ENCODE measurements around the gene PLEKHM2. TPM values are rescaled to one million over a fixed set of nuclear protein-coding genes. Genes with fewer than 3 reads are reported as not detected.

Gene PLEKHM2
- total RNA-seq, 2 experiments from 2014 or later: 27.5 to 45.7 TPM

- ChIA-PET CTCF (ENCODE audit: unreplicated experiment) (no interaction called here), POLR2A (interaction anchor here (0.6 to 0.7 kb wide), 2 partner anchors 296 to 356 kb away, joined by 3 to 5 read pairs; no protein-coding TSS in a partner anchor)
- no TSS peak for BruUV-seq (replicated peaks)
- Histone ChIP-seq H2AFZ (ENCODE audit: low read length) (no peak overlapping the region), H3K9me3 (ENCODE audit: low read length) (no peaks in the 10 kb centered on the region), H3K4me1 (ENCODE audit: insufficient read depth, low read length, poor library complexity, severe bottlenecking) (peaks cover 4% of the 10 kb centered on the region), H3K4me2 (ENCODE audit: low read length) (no peak overlapping the region), H3K27ac (ENCODE audit: low read depth, low read length, poor library complexity, severe bottlenecking) (no peak overlapping the region), H3K36me3 (ENCODE audit: insufficient read depth, low read length) (no peaks in the 10 kb centered on the region), H4K20me1 (ENCODE audit: insufficient read depth, low read length) (no peaks in the 10 kb centered on the region), H3K79me2 (ENCODE audit: insufficient read depth, low read depth, low read length) (no peaks in the 10 kb centered on the region), H3K9me2 (ENCODE audit: insufficient read depth, low read length) (no peaks in the 10 kb centered on the region), H3K4me3 (ENCODE audit: low read depth, low read length, poor library complexity, severe bottlenecking) (no peak overlapping the region)
- no peak for TF ChIP-seq EZH2phosphoT487 (IDR thresholded peaks at IDR 0.05; ENCODE audit: borderline replicate concordance, low read depth, low read length)
- TF ChIP-seq, protein P1, sequence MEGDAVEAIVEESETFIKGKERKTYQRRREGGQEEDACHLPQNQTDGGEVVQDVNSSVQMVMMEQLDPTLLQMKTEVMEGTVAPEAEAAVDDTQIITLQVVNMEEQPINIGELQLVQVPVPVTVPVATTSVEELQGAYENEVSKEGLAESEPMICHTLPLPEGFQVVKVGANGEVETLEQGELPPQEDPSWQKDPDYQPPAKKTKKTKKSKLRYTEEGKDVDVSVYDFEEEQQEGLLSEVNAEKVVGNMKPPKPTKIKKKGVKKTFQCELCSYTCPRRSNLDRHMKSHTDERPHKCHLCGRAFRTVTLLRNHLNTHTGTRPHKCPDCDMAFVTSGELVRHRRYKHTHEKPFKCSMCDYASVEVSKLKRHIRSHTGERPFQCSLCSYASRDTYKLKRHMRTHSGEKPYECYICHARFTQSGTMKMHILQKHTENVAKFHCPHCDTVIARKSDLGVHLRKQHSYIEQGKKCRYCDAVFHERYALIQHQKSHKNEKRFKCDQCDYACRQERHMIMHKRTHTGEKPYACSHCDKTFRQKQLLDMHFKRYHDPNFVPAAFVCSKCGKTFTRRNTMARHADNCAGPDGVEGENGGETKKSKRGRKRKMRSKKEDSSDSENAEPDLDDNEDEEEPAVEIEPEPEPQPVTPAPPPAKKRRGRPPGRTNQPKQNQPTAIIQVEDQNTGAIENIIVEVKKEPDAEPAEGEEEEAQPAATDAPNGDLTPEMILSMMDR (conservative IDR thresholded peaks at IDR 0.05; ENCODE audit: low read length): no peak
- no peak for DNase-seq (ENCODE audit: low spot score)
- intact Hi-C loops (cut with micrococcal nuclease; ENCODE audit: unreplicated experiment): no loop called here
Observed at GRCh38 chr1:15761366-15762128, 77.4 kb downstream of the PLEKHM2 start.

- H4K20me1 ChIP-seq (ENCODE audit: insufficient read depth, low read length): no peaks in the 10 kb centered on the region
- CTCF ChIA-PET (ENCODE audit: unreplicated experiment): no interaction called here
- no peaks in the 10 kb centered on the region for H3K36me3 ChIP-seq (ENCODE audit: insufficient read depth, low read length)
- TF ChIP-seq, protein P1 (conservative IDR thresholded peaks at IDR 0.05; ENCODE audit: low read length): no peak
- TF ChIP-seq EZH2phosphoT487 (IDR thresholded peaks at IDR 0.05; ENCODE audit: borderline replicate concordance, low read depth, low read length): no peak
- H3K27ac ChIP-seq (ENCODE audit: low read depth, low read length, poor library complexity, severe bottlenecking): no peak overlapping the region
- H3K9me2 ChIP-seq (ENCODE audit: insufficient read depth, low read length): no peaks in the 10 kb centered on the region
- H2AFZ ChIP-seq (ENCODE audit: low read length): no peak overlapping the region
- peaks cover 4% of the 10 kb centered on the region for H3K4me1 ChIP-seq (ENCODE audit: insufficient read depth, low read length, poor library complexity, severe bottlenecking)
- no peak overlapping the region for H3K4me3 ChIP-seq (ENCODE audit: low read depth, low read length, poor library complexity, severe bottlenecking)
- POLR2A ChIA-PET: no interaction called here
- BruUV-seq (replicated peaks): no TSS peak
- no peaks in the 10 kb centered on the region for H3K79me2 ChIP-seq (ENCODE audit: insufficient read depth, low read depth, low read length)
- DNase-seq (ENCODE audit: low spot score): no peak
- intact Hi-C loops (cut with micrococcal nuclease; ENCODE audit: unreplicated experiment): no loop called here
- H3K9me3 ChIP-seq (ENCODE audit: low read length): no peaks in the 10 kb centered on the region
- H3K4me2 ChIP-seq (ENCODE audit: low read length): no peak overlapping the region
Observed at GRCh38 chr1:15762546-15762945, 78.4 kb downstream of the PLEKHM2 start.

GRCh38 chr1:15764269-15764764 is 80.2 kb downstream of the PLEKHM2 start:
- Histone ChIP-seq H4K20me1 (ENCODE audit: insufficient read depth, low read length) (no peaks in the 10 kb centered on the region), H3K9me2 (ENCODE audit: insufficient read depth, low read length) (no peaks in the 10 kb centered on the region), H2AFZ (ENCODE audit: low read length) (no peak overlapping the region), H3K4me2 (ENCODE audit: low read length) (no peak overlapping the region), H3K27ac (ENCODE audit: low read depth, low read length, poor library complexity, severe bottlenecking) (no peak overlapping the region), H3K4me3 (ENCODE audit: low read depth, low read length, poor library complexity, severe bottlenecking) (no peak overlapping the region), H3K79me2 (ENCODE audit: insufficient read depth, low read depth, low read length) (no peaks in the 10 kb centered on the region), H3K4me1 (ENCODE audit: insufficient read depth, low read length, poor library complexity, severe bottlenecking) (peaks cover 4% of the 10 kb centered on the region), H3K9me3 (ENCODE audit: low read length) (no peaks in the 10 kb centered on the region), H3K36me3 (ENCODE audit: insufficient read depth, low read length) (no peaks in the 10 kb centered on the region)
- intact Hi-C loops (cut with micrococcal nuclease; ENCODE audit: unreplicated experiment): no loop called here
- ChIA-PET POLR2A (no interaction called here), CTCF (ENCODE audit: unreplicated experiment) (no interaction called here)
- DNase-seq (ENCODE audit: low spot score): no peak
- no peak for TF ChIP-seq EZH2phosphoT487 (IDR thresholded peaks at IDR 0.05; ENCODE audit: borderline replicate concordance, low read depth, low read length)
- TF ChIP-seq, protein P1 (conservative IDR thresholded peaks at IDR 0.05; ENCODE audit: low read length): no peak
- BruUV-seq (replicated peaks): no TSS peak

All from OCI-LY7 (cell line).